ENCODE results near the gene NCK2. TPM values are rescaled to one million over a fixed set of nuclear protein-coding genes. Genes with fewer than 3 reads are reported as not detected.

The NCK2 gene
- total RNA-seq, 4 donors from 2014 or later, result 55.4 to 90.5 (median 62.5) TPM

DNA sequence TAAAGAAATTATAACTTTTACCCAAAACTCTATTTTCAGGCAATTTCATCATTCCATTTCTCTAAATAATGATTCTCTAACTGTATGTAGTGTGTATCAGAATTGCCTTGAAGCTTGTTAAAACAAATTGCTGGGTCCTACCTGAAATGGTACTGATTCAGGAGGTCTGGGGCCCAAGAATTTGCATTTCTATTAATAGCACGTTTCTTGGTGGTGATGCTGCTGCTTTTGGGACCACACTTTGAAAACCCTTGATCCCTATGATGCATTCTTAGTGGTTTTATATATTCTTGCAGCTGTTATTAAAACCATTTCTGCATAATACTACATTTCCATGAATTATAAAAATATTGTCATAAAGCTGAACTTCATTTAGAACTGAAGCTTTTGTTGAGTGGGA lies 140.7 kb downstream of the NCK2 start:
- Histone ChIP-seq H3K9me3 (peaks cover 0 to 8% (median 0%) of the 10 kb centered on the region in 3 donors), H3K36me3 (peaks cover 0 to 50% (median 8%) of the 10 kb centered on the region in 3 donors), H3K4me1 (peaks cover 0 to 36% (median 5%) of the 10 kb centered on the region in 3 donors), H3K27me3 (no peaks in the 10 kb centered on the region), H3K27ac (no peak overlapping the region), H3K4me3 (no peak overlapping the region)
- 36 to 39% methylated on average over 1 of the region's 1 CpG for WGBS, 2 donors
- TF ChIP-seq POLR2A (IDR thresholded peaks at IDR 0.05), result no peak
- TF ChIP-seq, protein P1, sequence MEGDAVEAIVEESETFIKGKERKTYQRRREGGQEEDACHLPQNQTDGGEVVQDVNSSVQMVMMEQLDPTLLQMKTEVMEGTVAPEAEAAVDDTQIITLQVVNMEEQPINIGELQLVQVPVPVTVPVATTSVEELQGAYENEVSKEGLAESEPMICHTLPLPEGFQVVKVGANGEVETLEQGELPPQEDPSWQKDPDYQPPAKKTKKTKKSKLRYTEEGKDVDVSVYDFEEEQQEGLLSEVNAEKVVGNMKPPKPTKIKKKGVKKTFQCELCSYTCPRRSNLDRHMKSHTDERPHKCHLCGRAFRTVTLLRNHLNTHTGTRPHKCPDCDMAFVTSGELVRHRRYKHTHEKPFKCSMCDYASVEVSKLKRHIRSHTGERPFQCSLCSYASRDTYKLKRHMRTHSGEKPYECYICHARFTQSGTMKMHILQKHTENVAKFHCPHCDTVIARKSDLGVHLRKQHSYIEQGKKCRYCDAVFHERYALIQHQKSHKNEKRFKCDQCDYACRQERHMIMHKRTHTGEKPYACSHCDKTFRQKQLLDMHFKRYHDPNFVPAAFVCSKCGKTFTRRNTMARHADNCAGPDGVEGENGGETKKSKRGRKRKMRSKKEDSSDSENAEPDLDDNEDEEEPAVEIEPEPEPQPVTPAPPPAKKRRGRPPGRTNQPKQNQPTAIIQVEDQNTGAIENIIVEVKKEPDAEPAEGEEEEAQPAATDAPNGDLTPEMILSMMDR (IDR thresholded peaks at IDR 0.05), result no peak
- intact Hi-C loops (cut with DNase I), result no loop called here
- DNase-seq, result no peak

DNA sequence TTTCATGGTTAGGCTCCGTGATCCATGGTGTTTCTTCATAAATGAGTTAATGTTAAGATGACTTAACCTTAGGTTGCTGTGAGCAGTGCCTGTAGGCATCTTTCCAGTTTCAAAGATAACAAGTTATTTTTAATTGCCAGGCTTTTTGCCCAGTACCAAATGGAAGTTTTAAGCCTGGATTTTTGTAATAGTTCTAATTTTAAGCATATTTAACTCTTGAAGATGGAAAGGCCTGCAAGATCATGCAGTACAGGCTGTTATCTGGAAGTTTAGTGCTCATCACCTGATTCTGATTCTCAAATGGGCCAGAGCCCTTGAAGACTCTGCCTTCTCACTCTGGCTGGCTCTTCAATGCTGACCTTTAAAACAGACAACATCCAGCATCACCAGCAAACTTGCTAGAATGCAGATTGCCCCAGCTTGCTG lies 141.3 kb downstream of the NCK2 start:
- Histone ChIP-seq H3K27me3 (no peaks in the 10 kb centered on the region), H3K36me3 (peaks cover 0 to 51% (median 8%) of the 10 kb centered on the region in 3 donors), H3K4me3 (no peak overlapping the region), H3K27ac (peak overlapping the region in 1 of 4 donors; percentile 7), H3K4me1 (peaks cover 0 to 36% (median 5%) of the 10 kb centered on the region in 3 donors), H3K9me3 (peaks cover 0 to 8% (median 0%) of the 10 kb centered on the region in 3 donors)
- WGBS, 2 donors, result 33 to 64% methylated on average over 1 of the region's 1 CpG
- intact Hi-C loops (cut with DNase I), result no loop called here
- TF ChIP-seq, protein P1 (IDR thresholded peaks at IDR 0.05), result no peak
- no peak for TF ChIP-seq POLR2A (IDR thresholded peaks at IDR 0.05)
- no peak for DNase-seq

DNA sequence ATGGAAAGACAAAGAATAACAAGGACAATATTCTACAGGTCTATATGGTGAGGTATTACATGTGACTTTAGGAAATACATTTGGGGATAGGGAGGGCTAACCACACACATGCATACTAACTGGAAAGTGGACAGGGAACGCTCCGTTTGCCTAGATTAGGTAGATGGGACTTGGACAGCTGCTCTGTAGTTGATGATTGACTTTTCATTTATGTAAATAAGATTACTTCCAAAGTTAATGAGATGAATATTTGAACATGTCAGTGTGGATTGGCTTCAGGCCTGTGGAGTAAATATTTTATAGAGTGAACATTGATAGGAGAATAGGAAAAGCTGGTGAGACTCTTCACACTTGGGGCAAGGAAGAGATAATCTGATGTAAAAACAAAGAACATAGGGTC lies 142.0 kb downstream of the NCK2 start:
- no peak for DNase-seq
- H3K27ac ChIP-seq, result peak overlapping the region in 1 of 4 donors; percentile 7
- TF ChIP-seq, protein P1 (IDR thresholded peaks at IDR 0.05), result no peak
- no peak for TF ChIP-seq POLR2A (IDR thresholded peaks at IDR 0.05)
- H3K36me3 ChIP-seq, result peaks cover 0 to 45% (median 1%) of the 10 kb centered on the region in 3 donors
- WGBS, 2 donors, result 59 to 85% methylated on average over 2 of the region's 2 CpGs
- intact Hi-C loops (cut with DNase I), result no loop called here
- no peak overlapping the region for H3K4me3 ChIP-seq
- no peaks in the 10 kb centered on the region for H3K27me3 ChIP-seq
- peaks cover 0 to 36% (median 5%) of the 10 kb centered on the region in 3 donors for H3K4me1 ChIP-seq
- peaks cover 0 to 8% (median 0%) of the 10 kb centered on the region in 3 donors for H3K9me3 ChIP-seq

DNA sequence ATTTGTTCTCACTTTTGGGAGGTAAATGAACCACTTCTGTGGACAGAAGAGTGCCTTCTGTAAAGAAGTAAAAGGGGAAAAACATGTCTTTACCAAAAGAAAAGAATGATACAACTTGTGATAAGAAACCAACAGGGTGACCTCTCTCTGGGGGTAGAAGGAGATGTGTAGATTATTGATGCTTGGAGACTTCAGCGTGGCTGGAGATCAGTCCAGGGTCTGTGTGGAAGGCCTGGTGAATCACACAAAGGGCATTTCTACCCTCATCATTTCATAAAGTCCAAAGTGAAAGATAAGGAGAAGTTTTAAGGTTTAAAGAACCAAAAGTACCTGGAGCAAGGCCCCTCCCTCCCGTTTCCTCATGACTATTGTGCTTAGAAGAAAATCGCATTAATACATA lies 142.5 kb downstream of the NCK2 start:
- no peak overlapping the region for H3K4me3 ChIP-seq
- H3K27me3 ChIP-seq, result no peaks in the 10 kb centered on the region
- peaks cover 0 to 8% (median 0%) of the 10 kb centered on the region in 3 donors for H3K9me3 ChIP-seq
- H3K36me3 ChIP-seq, result peaks cover 0 to 39% (median 0%) of the 10 kb centered on the region in 3 donors
- no peak for TF ChIP-seq POLR2A (IDR thresholded peaks at IDR 0.05)
- TF ChIP-seq, protein P1 (IDR thresholded peaks at IDR 0.05), result no peak
- no peak overlapping the region for H3K27ac ChIP-seq
- no peak for DNase-seq
- WGBS, 2 donors, result 91 to 95% methylated on average over 3 of the region's 3 CpGs
- intact Hi-C loops (cut with DNase I), result no loop called here
- peaks cover 0 to 36% (median 5%) of the 10 kb centered on the region in 3 donors for H3K4me1 ChIP-seq

DNA sequence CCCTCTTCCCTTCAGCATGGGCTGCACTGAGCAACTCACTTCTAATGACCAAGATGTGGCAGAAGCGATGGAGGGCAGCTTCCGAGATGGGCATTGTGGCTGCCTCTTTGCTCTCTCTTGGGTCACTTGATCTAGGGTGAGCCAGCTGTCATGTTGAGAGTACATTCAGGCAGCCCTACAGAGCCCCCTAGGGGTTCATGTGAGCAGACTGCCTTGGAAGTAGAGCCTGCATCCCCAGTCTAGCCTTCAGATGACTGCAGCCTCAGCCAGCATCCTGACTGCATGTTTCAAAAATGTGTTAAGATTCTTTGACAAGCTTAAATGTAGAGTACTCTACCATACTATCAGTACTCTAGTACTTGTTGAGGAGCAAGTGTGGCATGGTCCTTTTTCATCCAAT lies 143.9 kb downstream of the NCK2 start:
- no peak for DNase-seq
- Histone ChIP-seq H3K4me3 (no peak overlapping the region), H3K4me1 (peaks cover 0 to 35% (median 5%) of the 10 kb centered on the region in 3 donors), H3K27ac (no peak overlapping the region), H3K9me3 (peaks cover 0 to 8% (median 0%) of the 10 kb centered on the region in 3 donors), H3K27me3 (no peaks in the 10 kb centered on the region), H3K36me3 (peaks cover 0 to 40% (median 5%) of the 10 kb centered on the region in 3 donors)
- intact Hi-C loops (cut with DNase I), result no loop called here
- WGBS, 2 donors, result 88 to 92% methylated on average over 2 of the region's 2 CpGs
- TF ChIP-seq POLR2A (IDR thresholded peaks at IDR 0.05), result no peak
- TF ChIP-seq, protein P1 (IDR thresholded peaks at IDR 0.05), result peak in 1 of 6 experiments; percentile 34

All from esophagus squamous epithelium (tissue), 5 donors.